HEK293 (cell line): ENCODE measurements around the gene PGK1.

ENCODE experiments used
- CTCF ChIA-PET: fragments of 350-600 bp; formaldehyde crosslinking; extraction: SDS; loops from one replicate; lab custom pipeline; 2021; ENCODE audit warnings: antibody characterized with exemption; lab: Yijun Ruan, JAX
- POLR2A ChIA-PET: fragments of 300-600 bp; formaldehyde crosslinking; extraction: SDS; loops from one replicate; lab custom pipeline; 2020; ENCODE audit warnings: antibody characterized with exemption, inconsistent platforms; lab: Yijun Ruan, JAX
- H3K27ac ChIP-seq: fragments of 200-500 bp; sonication (Bioruptor generic); 2 replicates; pipeline ENCODE4 v1.5.1; 2014; ENCODE audit warnings: low read depth, low read length, control low read depth, inconsistent platforms; ENCODE audit errors: extremely low read depth
- H3K36me3 ChIP-seq, 2 experiments: fragments of 200-500 bp in 1 of 2; sonication (Bioruptor generic) in 1 of 2; 1 replicate in 1 of 2; 2 replicates in 1 of 2; pipeline ENCODE4 v1.5.1; 2014 to 2017; ENCODE audit warnings: inconsistent platforms in 2 of 2, low read length in 2 of 2; ENCODE audit not compliant: control insufficient read depth in 2 of 2, insufficient read depth in 1 of 2
- H3K4me1 ChIP-seq: fragments of 200-500 bp; sonication (Bioruptor generic); 2 replicates; pipeline ENCODE4 v1.5.1; 2014; ENCODE audit warnings: mild to moderate bottlenecking, low read length, inconsistent platforms; ENCODE audit not compliant: control insufficient read depth, insufficient read depth
- H3K4me3 ChIP-seq: 2 replicates; pipeline ENCODE4 v1.5.1; 2011; ENCODE audit warnings: low read depth, mild to moderate bottlenecking, control low read depth, low read length, moderate library complexity
- H3K9me3 ChIP-seq: fragments of 200-500 bp; sonication (Bioruptor generic); 2 replicates; pipeline ENCODE4 v1.5.1; 2014; ENCODE audit warnings: low read depth, low read length, inconsistent platforms; ENCODE audit not compliant: control insufficient read depth, insufficient read depth
- BCL11A ChIP-seq: fragments of 450-650 bp; formaldehyde crosslinking; IDR thresholded peaks from 2 replicates; pipeline ENCODE4 v1.5.1; 2016; ENCODE audit warnings: low read depth, missing biosample characterization, missing genetic modification characterization
- ELK4 ChIP-seq: IDR thresholded peaks from 2 replicates; pipeline ENCODE4 v1.6.1; 2011; ENCODE audit warnings: mild to moderate bottlenecking, low read depth, low read length, borderline replicate concordance
- FEZF1 ChIP-seq: fragments of 450-650 bp; formaldehyde crosslinking; IDR thresholded peaks from 2 replicates; pipeline ENCODE4 v1.5.1; 2016; ENCODE audit warnings: missing biosample characterization, missing genetic modification characterization
- HIC1 ChIP-seq: fragments of 450-650 bp; formaldehyde crosslinking; IDR thresholded peaks from 2 replicates; pipeline ENCODE4 v1.5.1; 2016; ENCODE audit warnings: missing biosample characterization, missing genetic modification characterization
- MEIS1 ChIP-seq: sonication (generic); formaldehyde crosslinking; IDR thresholded peaks from 2 replicates; pipeline ENCODE4 v1.8.1; 2022; ENCODE audit warnings: missing genetic modification reagents, mild to moderate bottlenecking, borderline replicate concordance
- PBX3 ChIP-seq: sonication (generic); formaldehyde crosslinking; IDR thresholded peaks from 2 replicates; pipeline ENCODE4 v1.8.1; 2022; ENCODE audit warnings: mild to moderate bottlenecking, moderate library complexity, missing genetic modification reagents
- SCRT1 ChIP-seq: fragments of 450-650 bp; formaldehyde crosslinking; IDR thresholded peaks from 2 replicates; pipeline ENCODE4 v1.5.1; 2016; ENCODE audit warnings: missing biosample characterization, missing genetic modification characterization, borderline replicate concordance
- ZNF174 ChIP-seq: fragments of 450-650 bp; formaldehyde crosslinking; IDR thresholded peaks from 2 replicates; pipeline ENCODE4 v1.5.0; 2017; ENCODE audit warnings: missing biosample characterization, mild to moderate bottlenecking, missing genetic modification characterization
- ZNF394 ChIP-seq: fragments of 450-650 bp; formaldehyde crosslinking; IDR thresholded peaks from 2 replicates; pipeline ENCODE4 v1.5.1; 2016; ENCODE audit warnings: missing biosample characterization, missing genetic modification characterization, mild to moderate bottlenecking, moderate library complexity, borderline replicate concordance
- ZNF621 ChIP-seq: fragments of 450-650 bp; formaldehyde crosslinking; IDR thresholded peaks from 2 replicates; pipeline ENCODE4 v1.5.1; 2017; ENCODE audit warnings: missing biosample characterization, missing genetic modification characterization
- ZNF670 ChIP-seq: fragments of 450-650 bp; formaldehyde crosslinking; IDR thresholded peaks from 2 replicates; pipeline ENCODE4 v1.5.1; 2016; ENCODE audit warnings: missing biosample characterization, missing genetic modification characterization, low read depth
- ZNF704 ChIP-seq: fragments of 450-650 bp; formaldehyde crosslinking; IDR thresholded peaks from 2 replicates; pipeline ENCODE4 v1.5.1; 2016; ENCODE audit warnings: missing biosample characterization, missing genetic modification characterization
- ZNF785 ChIP-seq: fragments of 450-650 bp; formaldehyde crosslinking; IDR thresholded peaks from 2 replicates; pipeline ENCODE4 v1.5.1; 2016; ENCODE audit warnings: missing biosample characterization, missing genetic modification characterization
- ZNF792 ChIP-seq: fragments of 450-650 bp; formaldehyde crosslinking; IDR thresholded peaks from 2 replicates; pipeline ENCODE4 v1.5.1; 2016; ENCODE audit warnings: missing biosample characterization, missing genetic modification characterization

Gene PGK1

GRCh38 chrX:78168065-78168464 is 64.0 kb downstream of the PGK1 start:
- Histone ChIP-seq H3K27ac (no peak overlapping the region), H3K4me3 (no peak overlapping the region), H3K4me1 (no peaks in the 10 kb centered on the region), H3K9me3 (no peaks in the 10 kb centered on the region), H3K36me3 (no peaks in the 10 kb centered on the region)
- no peak for TF ChIP-seq ZNF174
- TF ChIP-seq ZNF621 (tag by site-specific recombination) = no peak
- no peak for TF ChIP-seq SCRT1 (tag by site-specific recombination)
- no peak for TF ChIP-seq ZNF394 (tag by site-specific recombination)
- TF ChIP-seq PBX3 (CRISPR knock-in tag) = no peak
- TF ChIP-seq ZNF792 (tag by site-specific recombination) = no peak
- no peak for TF ChIP-seq ZNF670 (tag by site-specific recombination)
- TF ChIP-seq ELK4 = no peak
- TF ChIP-seq BCL11A (tag by site-specific recombination) = no peak
- no peak for TF ChIP-seq MEIS1 (CRISPR knock-in tag)
- TF ChIP-seq FEZF1 (tag by site-specific recombination) = no peak
- TF ChIP-seq ZNF785 (tag by site-specific recombination) = no peak
- TF ChIP-seq ZNF704 = no peak
- TF ChIP-seq HIC1 (tag by site-specific recombination) = no peak
- ChIA-PET POLR2A (no interaction called here), CTCF (no interaction called here)
